Measurements from ENCODE around the gene CD200R1L.

The CD200R1L gene

DNA sequence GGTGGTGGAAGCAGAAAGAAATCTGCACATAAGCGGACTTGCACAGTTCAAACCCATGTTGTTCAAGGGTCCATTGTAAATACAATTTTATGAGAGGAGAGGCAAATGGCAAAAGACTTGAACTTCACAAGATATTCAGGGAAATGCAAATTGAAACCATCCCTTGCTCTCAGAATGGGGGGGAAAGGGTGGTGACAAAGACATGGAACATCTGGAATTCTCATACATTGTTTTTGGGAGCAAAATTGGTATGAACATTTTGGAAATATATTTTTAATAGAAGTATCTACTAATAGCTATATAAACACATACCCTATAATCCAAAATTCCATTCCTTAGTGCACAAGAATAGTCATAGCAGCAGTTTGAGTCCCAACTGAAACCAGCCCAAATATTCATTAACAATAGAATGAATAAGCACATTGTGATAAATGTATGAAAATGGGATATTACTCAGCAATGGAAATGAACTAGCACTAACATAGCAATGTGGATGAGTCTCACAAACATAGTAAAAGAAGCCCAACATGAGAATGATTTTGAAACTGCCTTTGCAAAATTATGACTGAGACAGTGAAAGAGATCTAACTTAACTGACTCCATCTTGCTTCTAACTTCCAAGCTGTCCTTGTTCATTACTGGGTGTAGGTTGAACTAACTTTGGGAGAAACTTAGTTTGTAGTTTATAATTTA is 77.2 kb downstream of the CD200R1L start:
- DNase-seq (ENCODE audit: low spot score) (no peak), FAIRE-seq (no peak)

DNA sequence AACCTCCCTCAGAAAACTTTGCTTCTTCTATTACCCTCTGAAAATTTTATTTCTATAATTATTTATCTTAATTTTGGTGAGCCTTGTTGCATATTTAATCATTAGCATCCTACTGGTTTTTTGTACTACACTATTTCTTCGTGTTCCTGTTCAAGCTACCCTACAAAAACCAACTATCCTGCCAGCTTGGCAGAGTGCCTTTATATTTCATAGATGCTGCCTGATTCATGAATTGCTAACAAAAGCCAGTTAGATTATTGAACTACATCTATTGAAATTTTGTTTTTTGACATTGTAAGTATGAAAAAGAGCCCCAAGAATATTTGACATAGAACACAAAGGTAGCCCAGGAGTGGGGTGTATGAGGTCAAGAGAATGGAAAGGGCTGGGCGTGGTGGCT is 78.9 kb downstream of the CD200R1L start:
- FAIRE-seq (no peak), DNase-seq (ENCODE audit: low spot score) (no peak)

DNA sequence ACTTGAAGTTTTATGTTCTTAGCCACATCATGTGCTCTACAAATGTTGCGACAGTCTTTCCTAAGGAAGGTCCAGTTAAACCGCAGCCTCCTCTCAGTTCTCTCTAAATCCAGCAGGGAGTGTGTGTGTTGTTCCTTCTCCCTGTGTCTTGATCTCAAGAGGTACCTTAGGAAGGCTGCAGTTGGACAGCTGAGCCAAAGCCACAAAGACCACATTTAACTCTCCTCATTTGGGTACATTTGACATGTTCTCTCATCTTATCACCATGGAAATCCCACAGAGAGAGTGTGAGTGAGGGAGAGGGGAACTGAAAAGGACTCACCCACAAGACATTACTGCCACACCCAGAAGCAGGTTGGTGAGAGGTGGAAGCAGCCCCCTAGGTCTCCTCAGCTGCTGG is 79.5 kb downstream of the CD200R1L start:
- FAIRE-seq (no peak), DNase-seq (ENCODE audit: low spot score) (no peak)
